GM19468 (cell line): ENCODE data around the gene FGGY.
"Not testable (repeated sequence)": the region's sequence is repeated elsewhere in the genome, so short reads cannot be mapped to it uniquely, and the experiment has no call there.

Experiments
- ATAC-seq: cut with Tn5 transposase; IDR thresholded peaks from one replicate; pipeline ENCODE4 v1.9.1; 2021; ENCODE audit warnings: mild to moderate bottlenecking, moderate library complexity, moderate number of reproducible peaks; ENCODE audit not compliant: unreplicated experiment; ENCODE audit errors: extremely low read depth

The FGGY gene

GRCh38 chr1:59296358-59297256 lies at the start of gene FGGY:
FGGY (plus strand) TSS chr1:59297094; CDS start chr1:59321550, 24,456 bp downstream.
- peak; percentile 80 for ATAC-seq

DNA sequence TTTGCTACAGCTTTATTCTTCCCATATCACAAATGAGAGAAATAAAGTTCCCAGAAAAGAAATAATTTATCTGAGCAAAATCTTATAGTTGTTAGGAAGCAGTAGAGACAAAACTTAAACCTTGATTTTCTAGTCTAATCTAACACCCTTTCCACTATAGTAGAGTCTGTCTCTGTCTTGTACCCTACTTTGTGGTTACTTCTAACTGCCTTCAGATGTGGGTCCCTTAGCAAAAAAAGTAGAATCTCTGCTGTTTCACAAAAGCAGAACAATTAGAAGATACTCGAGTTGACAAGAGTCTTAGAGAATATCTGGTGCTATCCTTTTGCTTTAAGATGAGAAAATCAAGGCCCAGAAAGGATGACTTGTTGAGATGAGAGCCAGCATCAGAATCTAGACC lies 48.1 kb upstream of the FGGY start:
- no peak for ATAC-seq

DNA sequence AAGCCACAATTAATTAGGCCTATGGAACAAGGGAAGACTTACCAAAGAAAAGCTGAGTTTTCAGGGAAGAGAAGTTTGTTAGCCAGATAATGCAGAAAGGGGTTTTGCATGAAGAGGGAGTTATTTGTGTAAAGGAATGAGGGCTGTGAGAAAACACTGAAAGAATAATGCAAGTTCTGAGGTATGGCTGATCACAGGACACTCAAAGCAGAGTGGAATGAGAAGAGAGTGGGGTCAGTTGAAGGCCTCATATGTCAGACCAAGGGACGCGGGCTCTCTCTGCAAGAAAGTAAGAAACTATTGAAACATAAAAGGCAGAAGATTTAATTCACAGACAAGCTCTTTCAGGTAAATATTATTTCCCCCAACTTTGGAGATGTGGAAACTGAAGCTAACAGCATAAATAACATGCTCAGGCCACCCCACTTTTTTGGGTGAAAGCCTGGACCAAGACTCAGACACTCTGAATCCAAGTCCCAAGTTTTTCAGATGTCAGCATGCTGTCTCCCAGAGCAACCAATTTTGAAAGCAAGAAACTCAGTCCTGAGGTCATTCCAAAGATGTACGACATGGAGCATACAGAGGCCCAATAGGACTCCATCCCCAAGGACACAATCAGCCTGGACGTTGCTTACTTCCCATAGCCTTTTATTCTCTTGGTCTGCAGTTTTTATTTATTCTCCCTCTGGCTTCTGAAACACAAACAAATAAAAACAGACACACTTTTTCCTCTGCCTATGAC lies 47.3 kb upstream of the FGGY start:
- no peak for ATAC-seq

DNA sequence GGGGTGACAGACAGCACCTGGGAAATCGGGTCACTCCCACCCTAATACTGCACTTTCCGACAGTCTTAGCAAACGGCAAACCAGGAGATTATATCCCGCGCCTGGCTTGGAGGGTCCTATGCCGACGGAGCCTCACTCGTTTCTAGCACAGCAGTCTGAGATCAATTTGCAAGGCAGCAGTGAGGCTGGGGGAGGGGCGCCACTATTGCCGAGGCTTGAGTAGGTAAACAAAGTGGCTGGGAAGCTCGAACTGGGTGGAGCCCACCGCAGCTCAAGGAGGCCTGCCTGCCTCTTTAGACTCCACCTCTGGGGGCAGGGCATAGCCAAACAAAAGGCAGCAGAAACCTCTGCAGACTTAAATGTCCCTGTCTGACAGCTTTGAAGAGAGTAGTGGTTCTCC lies 45.8 kb upstream of the FGGY start:
- ATAC-seq, result not testable (repeated sequence)

DNA sequence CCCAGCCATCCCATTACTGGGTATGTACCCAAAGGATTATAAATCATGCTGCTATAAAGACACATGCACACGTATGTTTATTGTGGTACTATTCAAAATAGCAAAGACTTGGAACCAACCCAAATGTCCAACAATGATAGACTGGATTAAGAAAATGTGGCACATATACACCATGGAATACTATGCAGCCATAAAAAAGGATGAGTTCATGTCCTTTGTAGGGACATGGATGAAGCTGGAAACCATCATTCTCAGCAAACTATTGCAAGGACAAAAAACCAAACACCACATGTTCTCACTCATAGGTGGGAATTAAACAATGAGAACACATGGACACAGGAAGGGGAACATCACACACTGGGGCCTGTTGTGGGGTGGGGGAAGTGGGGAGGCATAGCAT lies 40.5 kb upstream of the FGGY start:
- ATAC-seq, result not testable (repeated sequence)

DNA sequence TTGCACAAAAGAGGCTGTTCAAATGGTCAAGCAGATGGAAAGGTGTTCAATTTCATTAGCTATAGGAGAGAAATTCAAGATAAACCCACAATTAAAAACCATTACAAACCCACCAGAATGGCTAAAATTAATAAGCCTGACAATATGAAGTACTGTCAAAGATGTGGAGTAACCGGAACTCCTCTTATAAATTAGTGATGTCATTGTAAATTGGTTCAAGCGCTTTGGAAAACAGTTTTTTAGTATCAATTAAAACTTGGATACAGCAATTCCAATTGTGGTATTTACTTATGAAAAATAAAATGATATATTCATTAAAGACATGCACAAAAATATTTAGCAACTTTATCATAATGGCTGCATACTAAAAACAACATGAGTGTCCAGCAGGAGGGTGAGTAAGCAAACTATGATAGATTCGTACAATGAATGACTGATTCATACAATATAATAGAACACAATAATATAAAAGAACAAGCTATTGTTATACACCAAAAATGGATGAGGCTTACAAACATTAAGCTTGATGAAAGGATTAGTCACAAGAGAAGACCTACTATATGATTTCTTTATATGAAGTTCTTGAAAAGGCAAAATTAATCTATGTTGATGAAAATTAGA lies 38.4 kb upstream of the FGGY start:
- ATAC-seq, result no peak

- no peak for ATAC-seq
Measured at GRCh38 chr1:59261537-59261936, 35.4 kb upstream of the FGGY start.

DNA sequence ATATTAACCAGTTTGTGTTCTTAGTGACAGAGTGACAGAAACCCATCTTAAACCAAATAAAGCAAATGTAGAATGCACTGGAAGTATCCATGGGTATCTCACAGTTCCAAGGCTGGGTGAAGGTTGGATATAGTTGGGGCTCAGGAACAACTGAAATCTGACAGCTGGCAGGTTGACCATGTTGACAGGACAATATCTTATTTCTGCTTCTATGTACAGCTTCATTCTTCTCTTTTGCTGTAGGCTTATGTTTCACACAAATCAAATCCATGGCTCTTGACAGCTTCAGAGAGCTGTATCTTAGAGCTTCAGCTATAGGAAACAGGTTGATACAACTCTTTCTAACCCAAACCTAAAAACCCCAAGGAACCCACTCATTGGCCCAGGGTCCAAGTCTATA lies 34.3 kb upstream of the FGGY start:
- ATAC-seq, result no peak

DNA sequence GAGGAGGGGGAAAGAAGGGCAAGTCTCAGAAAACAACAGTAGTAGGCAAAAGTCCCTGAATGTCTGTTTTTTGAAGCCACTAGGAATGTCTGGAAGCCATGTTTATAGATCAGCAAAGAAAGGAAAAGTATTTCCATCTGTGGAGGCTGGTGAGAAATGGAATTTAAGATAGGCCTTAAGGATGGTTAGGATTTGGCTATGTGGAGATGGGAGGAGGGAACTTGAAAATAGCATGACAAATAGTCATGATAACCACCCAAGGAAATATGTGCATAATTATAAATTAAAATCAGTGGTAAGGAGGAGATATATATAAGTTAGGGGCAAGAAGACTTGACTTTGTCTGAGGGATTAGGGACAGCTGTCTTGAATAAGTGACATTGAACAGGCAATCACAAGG lies 33.8 kb upstream of the FGGY start:
- no peak for ATAC-seq

- no peak for ATAC-seq
Measured at GRCh38 chr1:59265622-59266021, 31.3 kb upstream of the FGGY start.

DNA sequence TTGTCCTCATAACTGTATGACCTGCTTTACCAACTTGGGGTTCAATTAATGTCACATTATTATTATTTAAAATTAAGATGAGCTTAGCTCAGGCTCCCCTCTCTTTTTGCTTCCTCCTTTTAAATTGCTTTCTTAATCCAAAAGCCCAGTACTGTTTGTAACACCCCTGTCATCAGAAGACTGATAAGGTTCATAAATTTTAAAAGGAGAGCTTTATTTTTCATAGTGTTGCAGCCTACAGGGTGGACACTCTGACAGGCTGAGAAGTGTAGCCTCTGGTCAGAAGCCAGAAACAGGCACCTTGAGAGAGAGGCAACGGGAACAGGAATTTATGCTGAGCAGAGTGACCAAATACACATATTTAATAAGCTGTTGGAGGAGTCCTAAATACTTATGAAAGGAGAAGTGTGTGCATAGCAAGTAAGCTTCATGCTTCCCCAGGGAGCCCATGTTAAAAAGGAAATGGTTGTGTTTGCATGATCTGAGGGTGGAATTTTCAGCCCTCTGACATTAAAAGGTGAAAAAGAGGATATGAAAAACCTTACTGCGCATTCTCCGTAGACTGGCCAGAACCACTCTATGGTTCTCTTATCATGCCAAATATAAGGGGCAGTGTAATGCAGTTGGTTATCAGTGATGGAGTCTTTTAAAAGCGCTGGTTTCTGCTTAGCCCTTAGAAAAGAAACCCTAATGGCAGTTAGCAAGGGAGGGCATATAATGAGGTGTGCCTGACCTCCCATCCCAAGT lies 30.5 kb upstream of the FGGY start:
- ATAC-seq, result no peak

DNA sequence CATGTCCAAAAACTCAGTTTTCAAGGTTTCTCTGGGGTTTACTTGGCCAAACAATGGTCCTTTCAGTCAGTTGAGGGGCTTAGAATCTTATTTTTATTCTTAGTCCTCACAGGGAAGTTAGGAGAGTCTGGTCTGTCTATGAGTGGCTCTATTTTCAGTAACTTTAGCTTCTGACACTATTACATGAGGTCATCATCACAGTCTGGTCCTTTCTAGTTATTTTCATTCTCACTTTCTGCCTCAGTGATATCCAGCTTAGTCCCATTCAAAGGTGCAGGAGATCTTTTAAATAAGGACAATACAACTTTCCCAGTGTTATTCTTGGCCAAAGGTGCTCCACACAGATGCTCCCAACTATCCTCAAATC lies 30.0 kb upstream of the FGGY start:
- no peak for ATAC-seq

- no peak for ATAC-seq
Measured at GRCh38 chr1:59268406-59268805, 28.5 kb upstream of the FGGY start.

- ATAC-seq, result no peak
Measured at GRCh38 chr1:59271561-59272260, 25.2 kb upstream of the FGGY start.

DNA sequence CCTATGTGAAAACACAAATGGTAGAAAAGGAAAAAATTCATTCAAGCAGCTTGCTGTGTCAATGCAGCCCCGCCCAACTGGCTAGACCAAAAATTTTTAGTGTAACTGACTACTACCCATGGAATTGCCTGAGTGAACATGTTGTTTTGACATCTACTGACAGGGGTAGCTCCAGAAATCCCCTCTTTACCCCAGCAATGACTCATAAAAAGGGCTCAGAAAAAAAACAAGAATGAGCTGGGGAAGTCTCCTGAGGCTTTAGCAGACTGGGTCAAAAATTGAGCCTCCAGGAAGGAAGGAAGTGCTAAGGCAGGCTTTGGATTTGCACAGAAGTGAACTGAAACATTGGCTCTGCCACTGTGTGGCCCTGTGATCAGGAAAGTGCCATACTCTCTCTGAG lies 24.4 kb upstream of the FGGY start:
- ATAC-seq, result no peak

- no peak for ATAC-seq
Measured at GRCh38 chr1:59276439-59276851, 20.4 kb upstream of the FGGY start.

DNA sequence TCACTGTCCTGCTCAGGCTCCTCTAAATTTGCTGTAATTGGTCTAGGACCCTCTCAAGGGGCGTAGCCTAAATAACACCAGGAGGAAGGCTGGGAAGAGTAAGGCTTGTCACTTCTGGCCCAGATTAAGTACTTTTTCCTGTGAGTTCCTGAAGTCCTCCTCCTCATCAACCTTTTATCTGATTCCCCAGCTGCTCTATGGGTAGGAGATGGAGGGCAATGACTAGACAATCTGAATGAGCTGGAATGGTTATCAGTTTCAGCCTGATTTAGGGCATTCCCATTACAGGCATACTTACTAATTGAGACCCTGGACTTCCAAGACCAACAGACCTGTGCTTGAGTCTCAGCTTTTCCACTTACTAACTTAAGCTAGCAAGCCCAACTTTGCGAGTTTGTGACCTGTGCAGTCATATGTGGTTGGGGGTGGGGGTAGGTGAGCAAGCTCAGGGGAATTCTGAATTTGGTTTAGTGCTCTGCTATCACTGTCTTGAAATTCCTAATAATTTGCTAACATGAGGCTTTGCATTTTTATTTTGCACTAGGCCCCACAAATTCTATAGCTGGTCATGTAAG lies 18.0 kb upstream of the FGGY start:
- ATAC-seq, result no peak

DNA sequence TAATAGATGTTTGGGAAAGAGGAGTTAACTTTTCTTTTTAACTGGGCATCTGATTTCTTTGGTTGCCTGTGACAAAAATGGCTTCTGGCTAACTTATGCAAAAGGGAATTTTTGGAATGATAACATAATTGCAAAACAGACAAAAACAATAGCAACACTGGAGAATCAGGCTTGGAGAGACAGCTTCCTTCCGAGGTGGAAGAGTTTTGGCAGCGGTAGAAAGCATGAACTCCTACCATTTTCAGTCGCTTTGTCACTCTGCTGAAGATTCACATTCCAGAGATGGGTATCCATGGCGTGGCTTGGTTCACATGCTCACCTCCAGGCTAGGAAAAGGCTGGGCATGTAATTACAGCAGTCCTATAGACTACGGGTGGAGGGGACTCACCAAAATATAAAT lies 17.2 kb upstream of the FGGY start:
- no peak for ATAC-seq

DNA sequence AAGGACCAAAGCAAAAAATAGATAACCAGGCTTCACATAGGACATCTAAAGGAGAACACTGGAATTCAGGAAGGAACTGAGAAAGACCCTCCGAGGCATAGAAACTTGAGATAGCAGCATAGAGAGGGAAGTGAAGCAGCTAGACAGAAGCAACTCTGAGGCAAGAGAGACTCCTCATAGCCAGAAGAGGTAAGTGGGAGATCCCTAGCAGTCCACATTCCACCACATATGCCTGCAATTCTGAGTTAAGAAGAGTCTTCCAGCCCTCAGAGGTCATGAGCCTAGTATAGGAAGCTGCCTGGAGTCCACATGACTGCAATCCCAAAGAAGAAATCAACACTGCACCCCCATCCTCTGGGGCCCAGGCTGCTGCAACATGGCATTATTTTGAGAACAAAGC lies 13.9 kb upstream of the FGGY start:
- ATAC-seq, result no peak
